NCI-H1092 (cell line): ENCODE data around the gene B3GALNT1.
"Not testable (repeated sequence)": the region's sequence is repeated elsewhere in the genome, so short reads cannot be mapped to it uniquely, and the experiment has no call there.

Experiments
- DNase-seq: peaks from one replicate; lab custom pipeline; 2025; lab: John Stamatoyannopoulos, UW

Gene B3GALNT1

GRCh38 chr3:161073181-161073580 lies 32.0 kb downstream of the B3GALNT1 start:
- no peak for DNase-seq

GRCh38 chr3:161072751-161073150 lies 32.4 kb downstream of the B3GALNT1 start:
- DNase-seq, result no peak

GRCh38 chr3:161072211-161072621 lies 32.9 kb downstream of the B3GALNT1 start:
- no peak for DNase-seq

GRCh38 chr3:161070980-161071663 lies 34.0 kb downstream of the B3GALNT1 start:
- no peak for DNase-seq

- no peak for DNase-seq
Measured at GRCh38 chr3:161070252-161070930, 34.8 kb downstream of the B3GALNT1 start.

GRCh38 chr3:161069511-161070251 lies 35.5 kb downstream of the B3GALNT1 start:
- no peak for DNase-seq

GRCh38 chr3:161067335-161067734 lies 37.8 kb downstream of the B3GALNT1 start:
- DNase-seq, result no peak

GRCh38 chr3:161066930-161067329 lies 38.2 kb downstream of the B3GALNT1 start:
- no peak for DNase-seq

GRCh38 chr3:161064413-161064812 lies 40.7 kb downstream of the B3GALNT1 start:
- DNase-seq, result no peak

- no peak for DNase-seq
Measured at GRCh38 chr3:161054860-161055604, 50.1 kb downstream of the B3GALNT1 start.

GRCh38 chr3:161051856-161052255 lies 53.3 kb downstream of the B3GALNT1 start:
- DNase-seq, result no peak

GRCh38 chr3:161050935-161051334 lies 54.2 kb downstream of the B3GALNT1 start:
- DNase-seq, result no peak

GRCh38 chr3:161049683-161050248 lies 55.4 kb downstream of the B3GALNT1 start:
- no peak for DNase-seq

- no peak for DNase-seq
Measured at GRCh38 chr3:161043336-161044035, 61.7 kb downstream of the B3GALNT1 start.

GRCh38 chr3:161042023-161042501 lies 63.1 kb downstream of the B3GALNT1 start:
- DNase-seq, result no peak

GRCh38 chr3:161038725-161039124 lies 66.4 kb downstream of the B3GALNT1 start:
- no peak for DNase-seq

- DNase-seq, result no peak
Measured at GRCh38 chr3:161035711-161036110, 69.4 kb downstream of the B3GALNT1 start.

GRCh38 chr3:161034913-161035550 lies 70.1 kb downstream of the B3GALNT1 start:
- not testable (repeated sequence) for DNase-seq
